Stimulated activated CD8-positive, alpha-beta memory T cell treated with anti-CD3 and anti-CD28 coated beads, Interleukin-4, amount 100 ng/mL, for 4 hours (primary cell): ENCODE data around the gene CD300LG.
"Not testable (repeated sequence)": the region's sequence is repeated elsewhere in the genome, so short reads cannot be mapped to it uniquely, and the experiment has no call there.

Experiments
- DNase-seq, 2 donors: peaks; one replicate each; pipeline ENCODE4 v3.0.0-alpha.2; 2020; ENCODE audit warnings: low read depth in 2 of 2, low spot score in 1 of 2

Gene CD300LG

GRCh38 chr17:43877451-43878155, 30.6 kb downstream of the CD300LG start:
- no peak for DNase-seq

GRCh38 chr17:43878260-43879175, 31.5 kb downstream of the CD300LG start:
- peak; percentile 27 to 42 for DNase-seq

- DNase-seq: no peak
Measured at GRCh38 chr17:43879723-43880419, 32.9 kb downstream of the CD300LG start.

GRCh38 chr17:43880420-43880991, 33.5 kb downstream of the CD300LG start:
- peak in 1 of 2 donors; percentile 3 for DNase-seq

GRCh38 chr17:43881181-43881580, 34.2 kb downstream of the CD300LG start:
- DNase-seq: no peak

- DNase-seq: no peak
Measured at GRCh38 chr17:43881758-43882505, 35.0 kb downstream of the CD300LG start.

GRCh38 chr17:43882761-43883415, 35.9 kb downstream of the CD300LG start:
- DNase-seq: no peak

- no peak for DNase-seq
Measured at GRCh38 chr17:43888548-43888947, 41.6 kb downstream of the CD300LG start.

GRCh38 chr17:43890240-43890639, 43.3 kb downstream of the CD300LG start:
- DNase-seq: no peak

GRCh38 chr17:43891851-43892646, 45.1 kb downstream of the CD300LG start:
- DNase-seq: no peak

GRCh38 chr17:43892647-43892952, 45.6 kb downstream of the CD300LG start:
- no peak for DNase-seq

- not testable (repeated sequence) for DNase-seq
Measured at GRCh38 chr17:43894494-43894893, 47.5 kb downstream of the CD300LG start.

- no peak for DNase-seq
Measured at GRCh38 chr17:43897831-43898230, 50.9 kb downstream of the CD300LG start.

GRCh38 chr17:43898446-43898845, 51.5 kb downstream of the CD300LG start:
- DNase-seq: no peak

GRCh38 chr17:43900183-43900857, 53.3 kb downstream of the CD300LG start:
- DNase-seq: peak; percentile 53 to 55

- DNase-seq: no peak
Measured at GRCh38 chr17:43900858-43901754, 54.1 kb downstream of the CD300LG start.

GRCh38 chr17:43901861-43902589, 55.0 kb downstream of the CD300LG start:
- no peak for DNase-seq
